SK-N-SH (cell line): ENCODE measurements around the gene ATF5. TPM values are rescaled to one million over a fixed set of nuclear protein-coding genes. Genes with fewer than 3 reads are reported as not detected.
A peak's percentile ranks its signal among the peaks of the same experiment; 100 is the strongest.
"Not testable (repeated sequence)": the region's sequence is repeated elsewhere in the genome, so short reads cannot be mapped to it uniquely, and the experiment has no call there.

Source experiments
- CTCF ChIA-PET: fragments of 300-600, 350-600 bp; formaldehyde crosslinking; extraction: SDS; loops from one replicate; lab custom pipeline; 2021; lab: Yijun Ruan, JAX
- POLR2A ChIA-PET: fragments of 350-600 bp; sonication (Branson Sonifier 250); formaldehyde crosslinking; extraction: SDS; loops from one replicate; lab custom pipeline; 2020; ENCODE audit warnings: antibody characterized with exemption, inconsistent platforms; lab: Yijun Ruan, JAX
- DNase-seq: peaks from one replicate; pipeline ENCODE4 v3.0.0; 2012
- H2AFZ ChIP-seq: fragments of 200-600 bp; sonication (generic); 2 replicates; pipeline ENCODE4 v1.8.1; 2016; ENCODE audit warnings: antibody characterized with exemption, mild to moderate bottlenecking, low read depth
- H3F3A ChIP-seq: fragments of 200-600 bp; sonication (generic); replicated peaks from 2 replicates; pipeline ENCODE3; 2016; ENCODE audit warnings: antibody characterized with exemption, mild to moderate bottlenecking; ENCODE audit not compliant: insufficient read depth
- H3K27ac ChIP-seq, 2 experiments: fragments of 200-500 bp in 1 of 2; fragments of 200-600 bp in 1 of 2; sonication (Bioruptor generic) in 1 of 2; sonication (generic), shearing (Covaris generic) in 1 of 2; 2 replicates each; pipeline versions ENCODE4 v1.5.1 to v1.6.1; 2014 to 2016; ENCODE audit warnings: low read depth in 2 of 2, inconsistent platforms in 1 of 2, low read length in 1 of 2, mild to moderate bottlenecking in 1 of 2, mixed read lengths in 1 of 2
- H3K27me3 ChIP-seq: fragments of 200-600 bp; sonication (generic), shearing (Covaris generic); 2 replicates; pipeline ENCODE4 v1.6.1; 2016; ENCODE audit warnings: mixed run types; ENCODE audit not compliant: insufficient read depth
- H3K36me3 ChIP-seq, 2 experiments: fragments of 200-500 bp in 1 of 2; fragments of 200-600 bp in 1 of 2; sonication (Bioruptor generic) in 1 of 2; sonication (generic) in 1 of 2; replicated peaks in 1 of 2; 2 replicates each; pipeline versions ENCODE3 to v1.5.1; 2014 to 2016; ENCODE audit warnings: low read length in 1 of 2, mild to moderate bottlenecking in 1 of 2; ENCODE audit not compliant: insufficient read depth in 2 of 2, control insufficient read depth in 1 of 2
- H3K4me1 ChIP-seq, 2 experiments: fragments of 200-500 bp in 1 of 2; fragments of 200-600 bp in 1 of 2; sonication (Bioruptor generic) in 1 of 2; sonication (generic), shearing (Covaris generic) in 1 of 2; 2 replicates each; pipeline versions ENCODE4 v1.5.1 to v1.6.1; 2014 to 2016; ENCODE audit warnings: low read depth in 1 of 2, low read length in 1 of 2, mixed run types in 1 of 2; ENCODE audit not compliant: insufficient read depth in 2 of 2, control insufficient read depth in 1 of 2
- H3K4me2 ChIP-seq: fragments of 200-600 bp; sonication (generic), shearing (Covaris generic); 2 replicates; pipeline ENCODE4 v1.6.1; 2017; ENCODE audit warnings: mixed run types
- H3K4me3 ChIP-seq, 2 experiments: fragments of 200-500 bp in 1 of 2; fragments of 200-600 bp in 1 of 2; sonication (Bioruptor generic) in 1 of 2; sonication (generic), shearing (Covaris generic) in 1 of 2; 2 replicates each; pipeline versions ENCODE4 v1.5.1 to v1.8.1; 2014 to 2016; ENCODE audit warnings: low read depth in 2 of 2, inconsistent platforms in 1 of 2, low read length in 1 of 2, mild to moderate bottlenecking in 1 of 2, mixed read lengths in 1 of 2, moderate library complexity in 1 of 2
- H3K79me2 ChIP-seq: fragments of 200-600 bp; sonication (generic); 2 replicates; pipeline ENCODE4 v1.8.1; 2017; ENCODE audit warnings: mild to moderate bottlenecking; ENCODE audit not compliant: insufficient read depth
- H3K9ac ChIP-seq: fragments of 200-600 bp; sonication (generic); 2 replicates; pipeline ENCODE4 v1.6.1; 2017; ENCODE audit warnings: mixed run types
- H3K9me2 ChIP-seq: fragments of 200-600 bp; sonication (generic); 2 replicates; pipeline ENCODE4 v1.6.1; 2017; ENCODE audit warnings: mixed run types
- H3K9me3 ChIP-seq: fragments of 200-600 bp; sonication (generic); 2 replicates; pipeline ENCODE4 v1.6.1; 2017; ENCODE audit warnings: mixed run types, mild to moderate bottlenecking, moderate library complexity
- H4K20me1 ChIP-seq: fragments of 200-600 bp; sonication (generic); 2 replicates; pipeline ENCODE4 v1.6.1; 2017; ENCODE audit warnings: mild to moderate bottlenecking, mixed run types; ENCODE audit not compliant: insufficient read depth
- FOXJ3 ChIP-seq: sonication (generic); formaldehyde crosslinking; IDR thresholded peaks from 2 replicates; pipeline ENCODE4 v1.5.1; 2020; ENCODE audit warnings: mild to moderate bottlenecking, missing genetic modification reagents
- PBX3 ChIP-seq: IDR thresholded peaks from 2 replicates; pipeline ENCODE4; 2012
- RFX5 ChIP-seq: IDR thresholded peaks from 2 replicates; pipeline ENCODE4 v1.6.1; 2012; ENCODE audit warnings: mild to moderate bottlenecking, improper control_type of control experiment, low read length
- WGBS: methylation state at CpG from one replicate; pipeline ENCODE4 v1.1.6; 2017; ENCODE audit warnings: low lambda C conversion rate; 5-methylcytosine and 5-hydroxymethylcytosine counted together
- polyA plus RNA-seq, 3 experiments: library from polyadenylated mRNA; depleted of rRNA; stranded (reverse); fragments of >200 nt; gene quantifications; 2 replicates each; pipeline ENCODE4 v1.2.3, GENCODE V29; 2012
- TF ChIP-seq, protein P1 (sequence below): fragments of 200-600 bp; sonication (generic); IDR thresholded peaks from 2 replicates; pipeline ENCODE4 v1.6.1; 2017; ENCODE audit warnings: antibody characterized with exemption, mild to moderate bottlenecking, moderate library complexity
- TF ChIP-seq, protein P2 (sequence below): IDR thresholded peaks from 2 replicates; pipeline ENCODE4 v1.6.1; 2012; ENCODE audit warnings: mild to moderate bottlenecking, low read depth, low read length, moderate library complexity

ATF5 gene
- polyA plus RNA-seq, 1 of the 3 experiments (the other 2 are of a cell fraction): 11.7 TPM

- no peaks in the 10 kb centered on the region for H3K79me2 ChIP-seq
- peaks cover 4% of the 10 kb centered on the region for H3F3A ChIP-seq
- ChIA-PET CTCF (interaction anchor here (1.0 to 6.1 kb wide), 3 partner anchors 9 to 196 kb away, joined by 4 to 94 read pairs (median 48); no protein-coding TSS in a partner anchor), POLR2A (interaction anchor here (1.2 kb wide), 1 partner anchor 11 kb away, joined by 3 read pairs; the partner anchor contains the start of genes ATF5 and NUP62)
- 48% methylated on average over 7 of the region's 7 CpGs for WGBS
- no peaks in the 10 kb centered on the region for H3K9me3 ChIP-seq
- DNase-seq: no peak
- H3K4me3 ChIP-seq: no peak overlapping the region
- no peaks in the 10 kb centered on the region for H4K20me1 ChIP-seq
- no peaks in the 10 kb centered on the region for H3K9me2 ChIP-seq
- H3K27me3 ChIP-seq: peaks cover 4% of the 10 kb centered on the region; the same call in 1 of the 2 replicates
- H3K4me1 ChIP-seq: peaks cover 0 to 3% of the 10 kb centered on the region in 2 experiments; a peak in 1 of 4 replicates
- H3K27ac ChIP-seq: no peak overlapping the region
- no peak overlapping the region for H3K9ac ChIP-seq
- H3K36me3 ChIP-seq: no peaks in the 10 kb centered on the region
- H3K4me2 ChIP-seq: no peak overlapping the region
- no peak overlapping the region for H2AFZ ChIP-seq
- TF ChIP-seq PBX3: no peak
- TF ChIP-seq, protein P1, sequence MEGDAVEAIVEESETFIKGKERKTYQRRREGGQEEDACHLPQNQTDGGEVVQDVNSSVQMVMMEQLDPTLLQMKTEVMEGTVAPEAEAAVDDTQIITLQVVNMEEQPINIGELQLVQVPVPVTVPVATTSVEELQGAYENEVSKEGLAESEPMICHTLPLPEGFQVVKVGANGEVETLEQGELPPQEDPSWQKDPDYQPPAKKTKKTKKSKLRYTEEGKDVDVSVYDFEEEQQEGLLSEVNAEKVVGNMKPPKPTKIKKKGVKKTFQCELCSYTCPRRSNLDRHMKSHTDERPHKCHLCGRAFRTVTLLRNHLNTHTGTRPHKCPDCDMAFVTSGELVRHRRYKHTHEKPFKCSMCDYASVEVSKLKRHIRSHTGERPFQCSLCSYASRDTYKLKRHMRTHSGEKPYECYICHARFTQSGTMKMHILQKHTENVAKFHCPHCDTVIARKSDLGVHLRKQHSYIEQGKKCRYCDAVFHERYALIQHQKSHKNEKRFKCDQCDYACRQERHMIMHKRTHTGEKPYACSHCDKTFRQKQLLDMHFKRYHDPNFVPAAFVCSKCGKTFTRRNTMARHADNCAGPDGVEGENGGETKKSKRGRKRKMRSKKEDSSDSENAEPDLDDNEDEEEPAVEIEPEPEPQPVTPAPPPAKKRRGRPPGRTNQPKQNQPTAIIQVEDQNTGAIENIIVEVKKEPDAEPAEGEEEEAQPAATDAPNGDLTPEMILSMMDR: peak; percentile 22; the same call in 1 of the 2 replicates
- no peak for TF ChIP-seq RFX5
Measured at GRCh38 chr19:49939721-49940481, 10.9 kb downstream of the ATF5 start.

GRCh38 chr19:49940482-49940791, 11.4 kb downstream of the ATF5 start:
- Histone ChIP-seq H3F3A (peaks cover 4% of the 10 kb centered on the region), H3K4me1 (peaks cover 0 to 3% of the 10 kb centered on the region in 2 experiments; a peak in 1 of 4 replicates), H3K9me2 (no peaks in the 10 kb centered on the region), H3K9me3 (no peaks in the 10 kb centered on the region), H3K79me2 (no peaks in the 10 kb centered on the region), H3K4me2 (no peak overlapping the region), H3K36me3 (no peaks in the 10 kb centered on the region), H3K27me3 (peaks cover 7% of the 10 kb centered on the region; the same call in 1 of the 2 replicates), H3K27ac (no peak overlapping the region), H3K9ac (no peak overlapping the region), H4K20me1 (no peaks in the 10 kb centered on the region), H3K4me3 (no peak overlapping the region), H2AFZ (no peak overlapping the region)
- TF ChIP-seq FOXJ3 (CRISPR knock-in tag): no peak
- TF ChIP-seq, protein P2, sequence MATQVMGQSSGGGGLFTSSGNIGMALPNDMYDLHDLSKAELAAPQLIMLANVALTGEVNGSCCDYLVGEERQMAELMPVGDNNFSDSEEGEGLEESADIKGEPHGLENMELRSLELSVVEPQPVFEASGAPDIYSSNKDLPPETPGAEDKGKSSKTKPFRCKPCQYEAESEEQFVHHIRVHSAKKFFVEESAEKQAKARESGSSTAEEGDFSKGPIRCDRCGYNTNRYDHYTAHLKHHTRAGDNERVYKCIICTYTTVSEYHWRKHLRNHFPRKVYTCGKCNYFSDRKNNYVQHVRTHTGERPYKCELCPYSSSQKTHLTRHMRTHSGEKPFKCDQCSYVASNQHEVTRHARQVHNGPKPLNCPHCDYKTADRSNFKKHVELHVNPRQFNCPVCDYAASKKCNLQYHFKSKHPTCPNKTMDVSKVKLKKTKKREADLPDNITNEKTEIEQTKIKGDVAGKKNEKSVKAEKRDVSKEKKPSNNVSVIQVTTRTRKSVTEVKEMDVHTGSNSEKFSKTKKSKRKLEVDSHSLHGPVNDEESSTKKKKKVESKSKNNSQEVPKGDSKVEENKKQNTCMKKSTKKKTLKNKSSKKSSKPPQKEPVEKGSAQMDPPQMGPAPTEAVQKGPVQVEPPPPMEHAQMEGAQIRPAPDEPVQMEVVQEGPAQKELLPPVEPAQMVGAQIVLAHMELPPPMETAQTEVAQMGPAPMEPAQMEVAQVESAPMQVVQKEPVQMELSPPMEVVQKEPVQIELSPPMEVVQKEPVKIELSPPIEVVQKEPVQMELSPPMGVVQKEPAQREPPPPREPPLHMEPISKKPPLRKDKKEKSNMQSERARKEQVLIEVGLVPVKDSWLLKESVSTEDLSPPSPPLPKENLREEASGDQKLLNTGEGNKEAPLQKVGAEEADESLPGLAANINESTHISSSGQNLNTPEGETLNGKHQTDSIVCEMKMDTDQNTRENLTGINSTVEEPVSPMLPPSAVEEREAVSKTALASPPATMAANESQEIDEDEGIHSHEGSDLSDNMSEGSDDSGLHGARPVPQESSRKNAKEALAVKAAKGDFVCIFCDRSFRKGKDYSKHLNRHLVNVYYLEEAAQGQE: no peak
- 93% methylated on average over 5 of the region's 5 CpGs for WGBS
- ChIA-PET POLR2A (no interaction called here), CTCF (interaction anchor here (6.1 kb wide), 1 partner anchor 42 kb away, joined by 94 read pairs; no protein-coding TSS in a partner anchor)
- no peak for DNase-seq

DNA sequence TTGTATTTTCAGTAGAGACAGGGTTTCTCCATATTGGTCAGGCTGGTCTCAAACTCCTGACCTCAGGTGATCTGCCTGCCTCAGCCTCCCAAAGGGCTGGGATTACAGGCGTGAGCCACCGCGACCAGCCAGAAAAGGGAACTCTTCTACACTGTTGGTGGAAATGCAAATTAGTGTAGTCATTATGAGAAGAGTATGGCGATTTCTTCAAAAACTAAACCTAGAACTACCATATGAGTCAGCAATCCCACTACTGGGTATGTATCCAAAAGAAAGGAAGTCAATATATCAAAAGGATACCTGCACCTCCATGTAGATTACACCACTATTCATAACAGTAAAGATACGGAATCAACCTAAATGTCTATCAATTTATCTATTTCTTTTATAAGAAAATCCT, 15.6 kb downstream of the ATF5 start:
- WGBS: 57% methylated on average over 5 of the region's 5 CpGs
- not testable (repeated sequence) for H3K79me2 ChIP-seq

More for the DNA sequence above, 15.6 kb downstream of the ATF5 start:
- H3K36me3 ChIP-seq, H2AFZ ChIP-seq, H3K9me3 ChIP-seq, H3K9ac ChIP-seq, CTCF ChIA-PET, H3K4me1 ChIP-seq, H3F3A ChIP-seq, DNase-seq, H3K9me2 ChIP-seq, POLR2A ChIA-PET, H3K4me3 ChIP-seq, H3K27ac ChIP-seq, H3K4me2 ChIP-seq, H4K20me1 ChIP-seq: not testable (repeated sequence)
- peaks cover 48% of the 10 kb centered on the region; the same call in 1 of the 2 replicates for H3K27me3 ChIP-seq
